CD4-positive, alpha-beta memory T cell (primary cell): Measurements from ENCODE around the gene MEIS2. TPM values are rescaled to one million over a fixed set of nuclear protein-coding genes. Genes with fewer than 3 reads are reported as not detected.

Experiments
- CTCF ChIA-PET: fragments of 350-600 bp; sonication (Branson Sonifier 250); formaldehyde crosslinking; loops from one replicate; lab custom pipeline; 2021; ENCODE audit warnings: inconsistent platforms; ENCODE audit not compliant: partially characterized antibody; lab: Charles Lee
- POLR2A ChIA-PET: fragments of 350-600 bp; sonication (Branson Sonifier 250); formaldehyde crosslinking; loops from one replicate; lab custom pipeline; 2021; ENCODE audit not compliant: partially characterized antibody; lab: Charles Lee
- DNase-seq, 5 donors: peaks; one replicate each; pipeline versions ENCODE4 v3.0.0 to v3.0.0-alpha.2; 2020 to 2022; ENCODE audit warnings: mixed read lengths in 1 of 5
- H3K27ac ChIP-seq: one replicate; pipeline ENCODE4 v1.7.0; 2013; ENCODE audit warnings: low read depth, low read length
- H3K27me3 ChIP-seq: 2 replicates; pipeline ENCODE4 v1.7.0; 2013; ENCODE audit warnings: mild to moderate bottlenecking, low read length, moderate library complexity; ENCODE audit not compliant: insufficient read depth
- H3K36me3 ChIP-seq: 2 replicates; pipeline ENCODE4 v1.7.0; 2013; ENCODE audit warnings: mild to moderate bottlenecking, low read length, moderate library complexity; ENCODE audit not compliant: insufficient read depth
- H3K4me1 ChIP-seq: 2 replicates; pipeline ENCODE4 v1.7.0; 2013; ENCODE audit warnings: mild to moderate bottlenecking, low read length, moderate library complexity; ENCODE audit not compliant: insufficient read depth
- H3K4me3 ChIP-seq, 2 donors: one replicate each; pipeline ENCODE4 v1.7.0; 2013; ENCODE audit warnings: low read length in 2 of 2, mild to moderate bottlenecking in 1 of 2
- H3K9me3 ChIP-seq, 2 donors: one replicate each; pipeline ENCODE4 v1.7.0; 2013; ENCODE audit warnings: low read length in 2 of 2, control low read depth in 1 of 2; ENCODE audit not compliant: control insufficient read depth in 1 of 2
- H3K27ac Mint-ChIP-seq, 7 donors: one replicate each; pipeline ENCODE4 v1.8.0; 2020 to 2021; ENCODE audit warnings: mixed read lengths in 7 of 7, mild to moderate bottlenecking in 6 of 7, inconsistent platforms in 3 of 7, moderate library complexity in 3 of 7
- H3K27me3 Mint-ChIP-seq, 2 donors: one replicate each; pipeline ENCODE4 v1.8.0; 2020 to 2021; ENCODE audit warnings: mixed read lengths in 2 of 2
- H3K36me3 Mint-ChIP-seq, 2 donors: one replicate each; pipeline ENCODE4 v1.8.0; 2020 to 2021; ENCODE audit warnings: mixed read lengths in 2 of 2, inconsistent platforms in 1 of 2, mild to moderate bottlenecking in 1 of 2
- H3K4me1 Mint-ChIP-seq, 4 donors: one replicate each; pipeline ENCODE4 v1.8.0; 2020 to 2021; ENCODE audit warnings: mixed read lengths in 4 of 4, mild to moderate bottlenecking in 1 of 4
- H3K4me3 Mint-ChIP-seq, 8 donors: one replicate each; pipeline ENCODE4 v1.8.0; 2020 to 2021; ENCODE audit warnings: mixed read lengths in 8 of 8, mild to moderate bottlenecking in 7 of 8, moderate library complexity in 6 of 8, inconsistent platforms in 3 of 8
- H3K9me3 Mint-ChIP-seq, 8 donors: one replicate each; pipeline ENCODE4 v1.8.0; 2020 to 2021; ENCODE audit warnings: mixed read lengths in 8 of 8, mild to moderate bottlenecking in 5 of 8, inconsistent platforms in 3 of 8, moderate library complexity in 1 of 8
- intact Hi-C: fragments of 100-400 bp; cut with micrococcal nuclease; formaldehyde crosslinking; loops from one replicate; pipeline ENCODE4 v1.15.1; 2023
- polyA plus RNA-seq, 2 donors: library from polyadenylated mRNA; unstranded; fragments of 300-500 nt; fragmentation: Illumina TruSeq; gene quantifications; one replicate each; pipeline ENCODE4 v1.2.3, GENCODE V29; 2021
- total RNA-seq, 2 experiments: library from RNA; stranded (reverse); gene quantifications; one replicate each; pipeline ENCODE4 v1.2.3, GENCODE V29; 2021

The MEIS2 gene
- total and polyA plus RNA-seq, 4 experiments from 2014 or later = not detected

GRCh38 chr15:37028625-37029296 lies 71.6 kb downstream of the MEIS2 start:
- peaks cover 0 to 6% of the 10 kb centered on the region in 2 donors for H3K27me3 Mint-ChIP-seq
- Histone ChIP-seq H3K27ac (no peak overlapping the region), H3K4me1 (no peaks in the 10 kb centered on the region), H3K9me3 (no peaks in the 10 kb centered on the region), H3K4me3 (no peak overlapping the region), H3K36me3 (no peaks in the 10 kb centered on the region), H3K27me3 (no peaks in the 10 kb centered on the region)
- H3K27ac Mint-ChIP-seq = no peak overlapping the region
- ChIA-PET CTCF (no interaction called here), POLR2A (no interaction called here)
- H3K4me1 Mint-ChIP-seq = no peaks in the 10 kb centered on the region
- peaks cover 0 to 3% (median 0%) of the 10 kb centered on the region in 8 donors for H3K9me3 Mint-ChIP-seq
- no peak for DNase-seq
- H3K4me3 Mint-ChIP-seq = no peak overlapping the region
- H3K36me3 Mint-ChIP-seq = no peaks in the 10 kb centered on the region
- intact Hi-C loops = no loop called here

GRCh38 chr15:37020852-37021251 lies 79.5 kb downstream of the MEIS2 start:
- H3K36me3 ChIP-seq = no peaks in the 10 kb centered on the region
- intact Hi-C loops = no loop called here

GRCh38 chr15:37019479-37020433 lies 80.6 kb downstream of the MEIS2 start:
- intact Hi-C loops = no loop called here
- H3K27me3 Mint-ChIP-seq = peaks cover 0 to 5% of the 10 kb centered on the region in 2 donors
- H3K36me3 ChIP-seq = no peaks in the 10 kb centered on the region
- peaks cover 0 to 6% (median under 1%) of the 10 kb centered on the region in 8 donors for H3K9me3 Mint-ChIP-seq
- DNase-seq = no peak
- ChIA-PET POLR2A (no interaction called here), CTCF (no interaction called here)
- no peaks in the 10 kb centered on the region for H3K36me3 Mint-ChIP-seq
- H3K4me3 ChIP-seq = no peak overlapping the region
- H3K27me3 ChIP-seq = no peaks in the 10 kb centered on the region
- no peaks in the 10 kb centered on the region for H3K9me3 ChIP-seq
- H3K27ac ChIP-seq = no peak overlapping the region
- H3K4me3 Mint-ChIP-seq = no peak overlapping the region
- no peaks in the 10 kb centered on the region for H3K4me1 Mint-ChIP-seq
- no peak overlapping the region for H3K27ac Mint-ChIP-seq
- no peaks in the 10 kb centered on the region for H3K4me1 ChIP-seq

More at GRCh38 chr15:37020852-37021251, 79.5 kb downstream of the MEIS2 start:
- Mint-ChIP-seq H3K36me3 (no peaks in the 10 kb centered on the region), H3K27me3 (peaks cover 0 to 5% of the 10 kb centered on the region in 2 donors), H3K4me3 (no peak overlapping the region), H3K9me3 (peaks cover 0 to 6% (median under 1%) of the 10 kb centered on the region in 8 donors), H3K4me1 (no peaks in the 10 kb centered on the region), H3K27ac (no peak overlapping the region)
- ChIA-PET POLR2A (no interaction called here), CTCF (no interaction called here)
- no peaks in the 10 kb centered on the region for H3K27me3 ChIP-seq
- H3K27ac ChIP-seq = no peak overlapping the region
- DNase-seq = no peak
- H3K4me1 ChIP-seq = no peaks in the 10 kb centered on the region
- H3K4me3 ChIP-seq = no peak overlapping the region
- no peaks in the 10 kb centered on the region for H3K9me3 ChIP-seq

DNA sequence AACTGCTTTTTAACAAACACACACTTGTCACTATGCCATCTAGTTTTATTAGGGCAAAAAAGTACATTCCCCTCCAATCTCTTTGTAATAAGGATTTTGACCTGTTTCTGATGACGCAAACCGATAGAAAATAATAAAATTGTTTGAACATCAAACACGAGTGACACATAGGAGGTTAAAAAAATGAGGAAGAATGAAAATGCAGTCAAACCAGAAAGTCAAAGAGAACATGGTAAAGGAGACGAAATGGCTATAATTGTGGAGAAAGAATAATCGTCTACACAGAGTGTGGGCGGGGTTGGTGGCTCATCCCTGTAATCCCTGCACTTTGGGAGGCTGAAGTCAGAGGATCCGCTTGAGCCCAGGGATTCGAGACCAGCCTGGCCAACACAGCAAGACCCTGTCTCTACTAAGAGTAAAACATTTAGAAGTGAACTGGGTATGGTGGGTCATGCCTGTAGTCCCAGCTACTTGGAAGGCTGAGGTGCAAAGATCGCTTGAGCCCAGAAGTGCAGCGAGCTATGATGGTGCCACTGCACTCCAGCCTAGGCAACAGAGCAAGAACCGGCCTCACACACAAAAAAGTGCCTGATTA lies 83.2 kb downstream of the MEIS2 start:
- Histone ChIP-seq H3K4me1 (no peaks in the 10 kb centered on the region), H3K9me3 (no peaks in the 10 kb centered on the region), H3K27ac (no peak overlapping the region), H3K36me3 (no peaks in the 10 kb centered on the region), H3K4me3 (no peak overlapping the region), H3K27me3 (no peaks in the 10 kb centered on the region)
- H3K27ac Mint-ChIP-seq = no peak overlapping the region
- no peak for DNase-seq
- no peaks in the 10 kb centered on the region for H3K4me1 Mint-ChIP-seq
- H3K4me3 Mint-ChIP-seq = no peak overlapping the region
- ChIA-PET POLR2A (no interaction called here), CTCF (no interaction called here)
- no peaks in the 10 kb centered on the region for H3K36me3 Mint-ChIP-seq
- no peaks in the 10 kb centered on the region for H3K27me3 Mint-ChIP-seq
- H3K9me3 Mint-ChIP-seq = peaks cover 0 to 6% (median 0%) of the 10 kb centered on the region in 8 donors
- intact Hi-C loops = no loop called here

- ChIA-PET POLR2A (no interaction called here), CTCF (no interaction called here)
- H3K4me3 ChIP-seq = no peak overlapping the region
- DNase-seq = no peak
- no peaks in the 10 kb centered on the region for H3K36me3 ChIP-seq
- H3K27me3 ChIP-seq = no peaks in the 10 kb centered on the region
- no peaks in the 10 kb centered on the region for H3K4me1 Mint-ChIP-seq
- H3K27me3 Mint-ChIP-seq = no peaks in the 10 kb centered on the region
- no peak overlapping the region for H3K27ac ChIP-seq
- H3K27ac Mint-ChIP-seq = no peak overlapping the region
- H3K9me3 Mint-ChIP-seq = peaks cover 0 to 4% (median 0%) of the 10 kb centered on the region in 8 donors
- H3K9me3 ChIP-seq = no peaks in the 10 kb centered on the region
- H3K36me3 Mint-ChIP-seq = no peaks in the 10 kb centered on the region
- intact Hi-C loops = no loop called here
- no peak overlapping the region for H3K4me3 Mint-ChIP-seq
- no peaks in the 10 kb centered on the region for H3K4me1 ChIP-seq
These were observed 84.1 kb downstream of the MEIS2 start for GRCh38 chr15:37016231-37016630.

- intact Hi-C loops = no loop called here
- no peak overlapping the region for H3K4me3 ChIP-seq
- no peaks in the 10 kb centered on the region for H3K36me3 ChIP-seq
- no peaks in the 10 kb centered on the region for H3K9me3 ChIP-seq
- H3K4me1 ChIP-seq = no peaks in the 10 kb centered on the region
- ChIA-PET POLR2A (no interaction called here), CTCF (interaction anchor here (1.0 kb wide), 1 partner anchor 12 kb away, joined by 3 read pairs; no protein-coding TSS in a partner anchor)
- no peak for DNase-seq
- H3K27ac ChIP-seq = no peak overlapping the region
- H3K4me1 Mint-ChIP-seq = no peaks in the 10 kb centered on the region
- no peak overlapping the region for H3K27ac Mint-ChIP-seq
- H3K27me3 Mint-ChIP-seq = no peaks in the 10 kb centered on the region
- H3K9me3 Mint-ChIP-seq = peaks cover 0 to 2% (median 0%) of the 10 kb centered on the region in 8 donors
- H3K27me3 ChIP-seq = no peaks in the 10 kb centered on the region
- H3K4me3 Mint-ChIP-seq = no peak overlapping the region
- no peaks in the 10 kb centered on the region for H3K36me3 Mint-ChIP-seq
These were observed 84.9 kb downstream of the MEIS2 start for GRCh38 chr15:37015451-37015850.

DNA sequence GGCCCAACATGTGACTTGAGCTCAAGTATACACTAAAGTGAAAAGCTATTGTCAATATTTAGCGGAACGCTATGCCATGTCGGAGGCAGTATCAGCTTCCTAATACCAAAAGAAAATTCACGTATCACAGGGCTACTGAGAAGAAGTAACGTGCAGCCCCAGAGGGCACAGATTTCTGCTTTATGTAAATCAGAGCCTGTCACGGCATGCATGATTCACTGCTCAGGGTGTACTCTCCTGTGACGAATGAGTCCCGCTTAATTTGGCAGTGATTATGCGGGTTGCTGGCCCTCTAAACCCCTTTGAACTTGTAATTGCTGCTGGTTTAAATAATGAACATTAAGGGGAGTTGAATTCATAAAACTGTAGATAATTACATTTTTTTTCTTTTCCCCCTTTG lies 85.3 kb downstream of the MEIS2 start:
- H3K36me3 ChIP-seq = no peaks in the 10 kb centered on the region
- peaks cover 0 to 2% (median 0%) of the 10 kb centered on the region in 8 donors for H3K9me3 Mint-ChIP-seq
- no peak overlapping the region for H3K27ac ChIP-seq
- intact Hi-C loops = no loop called here
- CTCF ChIA-PET = interaction anchor here (1.0 kb wide), 1 partner anchor 12 kb away, joined by 3 read pairs; no protein-coding TSS in a partner anchor
- H3K27me3 Mint-ChIP-seq = no peaks in the 10 kb centered on the region
- no peak overlapping the region for H3K4me3 Mint-ChIP-seq
- no peaks in the 10 kb centered on the region for H3K9me3 ChIP-seq
- H3K36me3 Mint-ChIP-seq = no peaks in the 10 kb centered on the region
- no peak overlapping the region for H3K4me3 ChIP-seq
- DNase-seq = no peak
- H3K4me1 ChIP-seq = no peaks in the 10 kb centered on the region
- no peaks in the 10 kb centered on the region for H3K4me1 Mint-ChIP-seq
- H3K27ac Mint-ChIP-seq = no peak overlapping the region
- POLR2A ChIA-PET = no interaction called here
- H3K27me3 ChIP-seq = no peaks in the 10 kb centered on the region
